Measurements from ENCODE around the gene CD93.

DNA sequence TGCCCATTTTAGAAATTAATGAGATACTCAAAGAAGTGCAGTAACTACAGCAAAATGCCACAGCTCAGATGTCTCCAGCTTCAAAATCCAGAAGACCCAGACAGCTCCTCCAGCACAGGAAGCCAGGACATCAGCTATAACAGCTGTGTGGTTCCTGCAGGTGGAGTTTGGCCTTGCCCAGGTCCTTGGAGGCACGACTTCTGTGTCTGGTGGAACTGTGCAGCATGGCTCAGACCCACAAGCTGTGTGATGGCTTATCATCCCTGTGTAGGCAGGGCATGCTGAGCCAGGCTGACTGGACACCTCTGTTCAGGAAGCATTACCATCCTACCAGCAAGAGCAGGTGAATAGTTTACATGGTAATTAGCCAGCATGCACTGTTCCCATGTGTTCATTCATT lies 26.5 kb upstream of the CD93 start:
- TF ChIP-seq, protein P1, sequence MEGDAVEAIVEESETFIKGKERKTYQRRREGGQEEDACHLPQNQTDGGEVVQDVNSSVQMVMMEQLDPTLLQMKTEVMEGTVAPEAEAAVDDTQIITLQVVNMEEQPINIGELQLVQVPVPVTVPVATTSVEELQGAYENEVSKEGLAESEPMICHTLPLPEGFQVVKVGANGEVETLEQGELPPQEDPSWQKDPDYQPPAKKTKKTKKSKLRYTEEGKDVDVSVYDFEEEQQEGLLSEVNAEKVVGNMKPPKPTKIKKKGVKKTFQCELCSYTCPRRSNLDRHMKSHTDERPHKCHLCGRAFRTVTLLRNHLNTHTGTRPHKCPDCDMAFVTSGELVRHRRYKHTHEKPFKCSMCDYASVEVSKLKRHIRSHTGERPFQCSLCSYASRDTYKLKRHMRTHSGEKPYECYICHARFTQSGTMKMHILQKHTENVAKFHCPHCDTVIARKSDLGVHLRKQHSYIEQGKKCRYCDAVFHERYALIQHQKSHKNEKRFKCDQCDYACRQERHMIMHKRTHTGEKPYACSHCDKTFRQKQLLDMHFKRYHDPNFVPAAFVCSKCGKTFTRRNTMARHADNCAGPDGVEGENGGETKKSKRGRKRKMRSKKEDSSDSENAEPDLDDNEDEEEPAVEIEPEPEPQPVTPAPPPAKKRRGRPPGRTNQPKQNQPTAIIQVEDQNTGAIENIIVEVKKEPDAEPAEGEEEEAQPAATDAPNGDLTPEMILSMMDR (IDR thresholded peaks at IDR 0.05): no peak
- TF ChIP-seq POLR2A (IDR thresholded peaks at IDR 0.05): no peak

Data from testis (tissue), 2 donors.